GM19452 (cell line): ENCODE data around the gene TTC32.
A peak's percentile ranks its signal among the peaks of the same experiment; 100 is the strongest.
"Not testable (repeated sequence)": the region's sequence is repeated elsewhere in the genome, so short reads cannot be mapped to it uniquely, and the experiment has no call there.

Experiments
- ATAC-seq: cut with Tn5 transposase; IDR thresholded peaks from one replicate; pipeline ENCODE4 v1.9.1; 2021; ENCODE audit not compliant: unreplicated experiment

The TTC32 gene

GRCh38 chr2:19899985-19900930 lies 1.5 kb downstream of the TTC32 start:
- ATAC-seq, result peak; percentile 20

GRCh38 chr2:19898592-19899329 lies 3.0 kb downstream of the TTC32 start:
- no peak for ATAC-seq

- no peak for ATAC-seq
Measured at GRCh38 chr2:19897623-19898245, 4.0 kb downstream of the TTC32 start.

- ATAC-seq, result no peak
Measured at GRCh38 chr2:19895535-19895934, 6.2 kb downstream of the TTC32 start.

GRCh38 chr2:19894134-19894792 lies 7.5 kb downstream of the TTC32 start:
- peak; percentile 32 for ATAC-seq

- peak; percentile 66 for ATAC-seq
Measured at GRCh38 chr2:19893520-19894133, 8.2 kb downstream of the TTC32 start.

GRCh38 chr2:19891971-19892370 lies 9.8 kb downstream of the TTC32 start:
- ATAC-seq, result not testable (repeated sequence)

- ATAC-seq, result no peak
Measured at GRCh38 chr2:19890104-19890503, 11.7 kb downstream of the TTC32 start.

GRCh38 chr2:19888831-19889230 lies 13.0 kb downstream of the TTC32 start:
- ATAC-seq, result no peak

GRCh38 chr2:19887510-19887909 lies 14.3 kb downstream of the TTC32 start:
- no peak for ATAC-seq

- ATAC-seq, result no peak
Measured at GRCh38 chr2:19886261-19886660, 15.5 kb downstream of the TTC32 start.

GRCh38 chr2:19885791-19886190 lies 16.0 kb downstream of the TTC32 start:
- no peak for ATAC-seq

GRCh38 chr2:19883971-19884720 lies 17.6 kb downstream of the TTC32 start:
- no peak for ATAC-seq

- ATAC-seq, result no peak
Measured at GRCh38 chr2:19883486-19883885, 18.3 kb downstream of the TTC32 start.

- ATAC-seq, result no peak
Measured at GRCh38 chr2:19882286-19882685, 19.5 kb downstream of the TTC32 start.

GRCh38 chr2:19881908-19882265 lies 19.9 kb downstream of the TTC32 start:
- ATAC-seq, result no peak

- no peak for ATAC-seq
Measured at GRCh38 chr2:19881221-19881907, 20.4 kb downstream of the TTC32 start.

- ATAC-seq, result not testable (repeated sequence)
Measured at GRCh38 chr2:19880191-19880590, 21.6 kb downstream of the TTC32 start.

GRCh38 chr2:19879120-19879519 lies 22.7 kb downstream of the TTC32 start:
- ATAC-seq, result no peak
